SW 1271 (cell line): ENCODE measurements around the gene WIZ.
"Not testable (repeated sequence)": the region's sequence is repeated elsewhere in the genome, so short reads cannot be mapped to it uniquely, and the experiment has no call there.

Experiments
- DNase-seq, 2 experiments: peaks; one replicate each; lab custom pipeline; 2025; lab: John Stamatoyannopoulos, UW

The WIZ gene

GRCh38 chr19:15449620-15450527 is at the start of gene WIZ:
TSS of gene WIZ (minus strand) at chr19:15449956. CDS start at chr19:15448307, 1,649 bp downstream.
- peak in 1 of 2 experiments; percentile 51 for DNase-seq

GRCh38 chr19:15498910-15499309 is 49.2 kb upstream of the WIZ start:
- DNase-seq = no peak

GRCh38 chr19:15498156-15498858 is 48.6 kb upstream of the WIZ start:
- DNase-seq = no peak

GRCh38 chr19:15495151-15495550 is 45.4 kb upstream of the WIZ start:
- no peak for DNase-seq

GRCh38 chr19:15488489-15489226 is 38.9 kb upstream of the WIZ start:
- DNase-seq = no peak

- no peak for DNase-seq
Observed at GRCh38 chr19:15487038-15487437, 37.3 kb upstream of the WIZ start.

GRCh38 chr19:15485768-15486167 is 36.0 kb upstream of the WIZ start:
- not testable (repeated sequence) for DNase-seq

- not testable (repeated sequence) for DNase-seq
Observed at GRCh38 chr19:15480996-15481395, 31.2 kb upstream of the WIZ start.

GRCh38 chr19:15479391-15480345 is 29.9 kb upstream of the WIZ start, which contains the start of gene PGLYRP2:
TSS of gene PGLYRP2 (minus strand) at chr19:15479501. CDS start at chr19:15479371, 130 bp downstream.
- no peak for DNase-seq

- no peak for DNase-seq
Observed at GRCh38 chr19:15476325-15476724, 26.6 kb upstream of the WIZ start.

GRCh38 chr19:15475611-15476010 is 25.9 kb upstream of the WIZ start:
- no peak for DNase-seq

- DNase-seq = no peak
Observed at GRCh38 chr19:15475169-15475568, 25.4 kb upstream of the WIZ start.

GRCh38 chr19:15473821-15474220 is 24.1 kb upstream of the WIZ start:
- not testable (repeated sequence) for DNase-seq

- no peak for DNase-seq
Observed at GRCh38 chr19:15471639-15472101, 21.9 kb upstream of the WIZ start.

GRCh38 chr19:15469513-15470297 is 19.9 kb upstream of the WIZ start:
- DNase-seq = no peak

- no peak for DNase-seq
Observed at GRCh38 chr19:15468675-15469512, 19.1 kb upstream of the WIZ start.

- DNase-seq = no peak
Observed at GRCh38 chr19:15467734-15468214, 18.0 kb upstream of the WIZ start.

- DNase-seq = peak in 1 of 2 experiments; percentile 57
Observed at GRCh38 chr19:15466851-15467733, 17.3 kb upstream of the WIZ start.
